OCI-LY3 (cell line): Measurements from ENCODE around the gene NR3C1.

Experiments used
- EZH2phosphoT487 ChIP-seq: fragments of 200-600 bp; shearing (Covaris generic); IDR thresholded peaks from 2 replicates; pipeline ENCODE4 v1.6.1; 2018; ENCODE audit warnings: antibody characterized with exemption, mixed run types, low read depth
- TF ChIP-seq, protein P1 (sequence below): fragments of 200-600, 300-600 bp; sonication (generic); IDR thresholded peaks from 2 replicates; pipeline ENCODE4 v1.5.1; 2014; ENCODE audit warnings: antibody characterized with exemption, low read length, low read depth

GRCh38 chr5:143315929-143316328 lies 87.6 kb downstream of the NR3C1 start:
- TF ChIP-seq, protein P1, sequence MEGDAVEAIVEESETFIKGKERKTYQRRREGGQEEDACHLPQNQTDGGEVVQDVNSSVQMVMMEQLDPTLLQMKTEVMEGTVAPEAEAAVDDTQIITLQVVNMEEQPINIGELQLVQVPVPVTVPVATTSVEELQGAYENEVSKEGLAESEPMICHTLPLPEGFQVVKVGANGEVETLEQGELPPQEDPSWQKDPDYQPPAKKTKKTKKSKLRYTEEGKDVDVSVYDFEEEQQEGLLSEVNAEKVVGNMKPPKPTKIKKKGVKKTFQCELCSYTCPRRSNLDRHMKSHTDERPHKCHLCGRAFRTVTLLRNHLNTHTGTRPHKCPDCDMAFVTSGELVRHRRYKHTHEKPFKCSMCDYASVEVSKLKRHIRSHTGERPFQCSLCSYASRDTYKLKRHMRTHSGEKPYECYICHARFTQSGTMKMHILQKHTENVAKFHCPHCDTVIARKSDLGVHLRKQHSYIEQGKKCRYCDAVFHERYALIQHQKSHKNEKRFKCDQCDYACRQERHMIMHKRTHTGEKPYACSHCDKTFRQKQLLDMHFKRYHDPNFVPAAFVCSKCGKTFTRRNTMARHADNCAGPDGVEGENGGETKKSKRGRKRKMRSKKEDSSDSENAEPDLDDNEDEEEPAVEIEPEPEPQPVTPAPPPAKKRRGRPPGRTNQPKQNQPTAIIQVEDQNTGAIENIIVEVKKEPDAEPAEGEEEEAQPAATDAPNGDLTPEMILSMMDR: no peak
- TF ChIP-seq EZH2phosphoT487: no peak
